GM12878 (cell line): ENCODE data around the gene LIN37. TPM values are rescaled to one million over a fixed set of nuclear protein-coding genes. Genes with fewer than 3 reads are reported as not detected.

Experiments used
- ATAC-seq: fragments of 200-7000 bp; cut with Tn5 transposase; 3 replicates; pipeline ENCODE4 v1.9.1; 2020; ENCODE audit warnings: mild to moderate bottlenecking, moderate library complexity
- BruUV-seq: library from RNA; stranded (reverse); fragments of 400-500 nt; replicated peaks from 2 replicates; lab custom pipeline; 2021; lab: Mats Ljungman, UMichigan
- CTCF ChIA-PET: fragments of 300-600 bp; sonication (Branson Sonifier 250); formaldehyde crosslinking; extraction: SDS; loops from one replicate; lab custom pipeline; 2021; ENCODE audit warnings: inconsistent platforms; lab: Yijun Ruan, JAX
- POLR2A ChIA-PET: fragments of 350-600 bp; formaldehyde crosslinking; extraction: SDS; loops from one replicate; lab custom pipeline; 2021; ENCODE audit warnings: inconsistent platforms; lab: Charles Lee
- RAD21 ChIA-PET: fragments of 300-600 bp; sonication (Branson Sonifier 250); formaldehyde crosslinking; loops from one replicate; lab custom pipeline; 2023; ENCODE audit warnings: antibody characterized with exemption; ENCODE audit not compliant: unreplicated experiment; lab: Charles Lee
- SMC1A ChIA-PET: fragments of 300-600 bp; sonication (Branson Sonifier 250); formaldehyde crosslinking; loops from one replicate; lab custom pipeline; 2023; ENCODE audit not compliant: unreplicated experiment, uncharacterized antibody; lab: Charles Lee
- DNase-seq: peaks from one replicate; pipeline ENCODE4 v3.0.0-alpha.2; 2011; ENCODE audit warnings: low read depth, low spot score
- FAIRE-seq: peaks from 3 replicates; lab custom pipeline; 2011; peaks lifted over from hg19 to GRCh38; lab: Jason Lieb, UNC
- H2AFZ ChIP-seq: 2 replicates; pipeline ENCODE4 v1.6.0; 2011; ENCODE audit warnings: low read depth, low read length, control low read depth; ENCODE audit not compliant: control insufficient read depth
- H3K27ac ChIP-seq: 2 replicates; pipeline ENCODE4 v1.5.1; 2011; ENCODE audit warnings: control low read depth; ENCODE audit not compliant: control insufficient read depth, insufficient read depth
- H3K27me3 ChIP-seq, 2 experiments: replicated peaks in 1 of 2; 2 replicates each; pipeline versions ENCODE4 v1.6.0 to v1.6.1; 2011; ENCODE audit warnings: low read length in 1 of 2; ENCODE audit not compliant: control insufficient read depth in 2 of 2, insufficient read depth in 2 of 2
- H3K36me3 ChIP-seq, 2 experiments: 2 replicates each; pipeline ENCODE4 v1.5.1; 2011; ENCODE audit warnings: low read length in 1 of 2; ENCODE audit not compliant: control insufficient read depth in 2 of 2, insufficient read depth in 2 of 2
- H3K4me1 ChIP-seq: 2 replicates; pipeline ENCODE4 v1.6.1; 2011; ENCODE audit warnings: mild to moderate bottlenecking, low read length, moderate library complexity, mixed read lengths; ENCODE audit not compliant: control insufficient read depth, insufficient read depth
- H3K4me2 ChIP-seq: 2 replicates; pipeline ENCODE4 v1.6.0; 2011; ENCODE audit warnings: control low read depth; ENCODE audit not compliant: control insufficient read depth, insufficient read depth
- H3K4me3 ChIP-seq: fragments of 200-600 bp; sonication (generic); 2 replicates; pipeline ENCODE4 v1.5.1; 2016
- H3K79me2 ChIP-seq: 2 replicates; pipeline ENCODE4 v1.6.0; 2011; ENCODE audit warnings: low read length; ENCODE audit not compliant: control insufficient read depth, insufficient read depth
- H3K9ac ChIP-seq: 2 replicates; pipeline ENCODE4 v1.8.0; 2011; ENCODE audit warnings: low read length, control low read depth, mixed read lengths; ENCODE audit not compliant: control insufficient read depth, insufficient read depth
- H3K9me3 ChIP-seq: replicated peaks from 3 replicates; pipeline ENCODE4 v1.5.1; 2011; ENCODE audit warnings: mild to moderate bottlenecking, low read length; ENCODE audit not compliant: control insufficient read depth, insufficient read depth
- H4K20me1 ChIP-seq: 2 replicates; pipeline ENCODE4 v1.6.0; 2011; ENCODE audit not compliant: control insufficient read depth, insufficient read depth
- BCL11A ChIP-seq: IDR thresholded peaks from 2 replicates; pipeline ENCODE4 v1.6.1; 2011; ENCODE audit warnings: low read depth, low read length
- BCLAF1 ChIP-seq: fragments of 450-650 bp; IDR thresholded peaks from 2 replicates; pipeline ENCODE4 v1.6.1; 2017; ENCODE audit warnings: antibody characterized with exemption, mild to moderate bottlenecking, moderate library complexity
- CBX5 ChIP-seq: sonication (generic); IDR thresholded peaks from 2 replicates; pipeline ENCODE4 v1.6.1; 2016; ENCODE audit warnings: low read depth, moderate library complexity, mild to moderate bottlenecking, inconsistent platforms
- CHD2 ChIP-seq: IDR thresholded peaks from 2 replicates; pipeline ENCODE4 v1.6.1; 2011; ENCODE audit warnings: low read depth, low read length, improper control_type of control experiment, borderline replicate concordance
- FOS ChIP-seq: IDR thresholded peaks from 3 replicates; pipeline ENCODE4 v1.6.1; 2011; ENCODE audit warnings: borderline replicate concordance; ENCODE audit not compliant: insufficient read length; ENCODE audit errors: extremely low read depth
- FOXK2 ChIP-seq: fragments of 450-650 bp; IDR thresholded peaks from 2 replicates; pipeline ENCODE4 v1.6.1; 2017; ENCODE audit warnings: mild to moderate bottlenecking, moderate library complexity
- HCFC1 ChIP-seq: fragments of 150-350 bp; IDR thresholded peaks from 2 replicates; pipeline ENCODE4 v1.6.1; 2014; ENCODE audit warnings: low read length
- IRF4 ChIP-seq: IDR thresholded peaks from 2 replicates; pipeline ENCODE4 v1.6.1; 2011; ENCODE audit warnings: low read depth, low read length
- MEF2A ChIP-seq: IDR thresholded peaks from 2 replicates; pipeline ENCODE4 v1.6.1; 2011; ENCODE audit warnings: low read depth, mild to moderate bottlenecking, low read length, moderate library complexity; ENCODE audit not compliant: insufficient read depth
- MLLT1 ChIP-seq: fragments of 450-650 bp; IDR thresholded peaks from 2 replicates; pipeline ENCODE4 v1.6.1; 2016; ENCODE audit warnings: mild to moderate bottlenecking
- NFIC ChIP-seq: IDR thresholded peaks from 2 replicates; pipeline ENCODE4 v1.6.1; 2012; ENCODE audit warnings: low read depth, mild to moderate bottlenecking, inconsistent platforms, low read length, moderate library complexity
- NR2C1 ChIP-seq: fragments of 450-650 bp; IDR thresholded peaks from 2 replicates; pipeline ENCODE4 v1.6.1; 2017; ENCODE audit warnings: antibody characterized with exemption, mild to moderate bottlenecking, moderate library complexity
- RAD51 ChIP-seq: fragments of 450-650 bp; IDR thresholded peaks from 2 replicates; pipeline ENCODE4 v1.6.1; 2016; ENCODE audit warnings: moderate library complexity, mild to moderate bottlenecking, inconsistent platforms
- SUPT20H ChIP-seq: IDR thresholded peaks from 2 replicates; pipeline ENCODE4 v1.6.1; 2011; ENCODE audit warnings: low read depth, mild to moderate bottlenecking, low read length, moderate library complexity, borderline replicate concordance; ENCODE audit not compliant: control insufficient read depth
- TBL1XR1 ChIP-seq: IDR thresholded peaks from 2 replicates; pipeline ENCODE4 v1.6.1; 2012; ENCODE audit warnings: low read depth, low read length, improper control_type of control experiment
- TCF12 ChIP-seq: IDR thresholded peaks from 2 replicates; pipeline ENCODE4 v1.6.1; 2011; ENCODE audit warnings: low read depth, mild to moderate bottlenecking, low read length
- YBX1 ChIP-seq: fragments of 450-650 bp; IDR thresholded peaks from 2 replicates; pipeline ENCODE4 v1.6.1; 2016; ENCODE audit warnings: antibody characterized with exemption
- ZNF622 ChIP-seq: fragments of 450-650 bp; IDR thresholded peaks from 2 replicates; pipeline ENCODE4 v1.6.1; 2017; ENCODE audit warnings: mild to moderate bottlenecking, inconsistent platforms
- WGBS: methylation state at CpG from one replicate; pipeline ENCODE4 v1.1.6; 2016; ENCODE audit warnings: low lambda C conversion rate; ENCODE audit not compliant: insufficient replicate concordance, insufficient coverage; ENCODE audit errors: missing lambda C conversion rate; 5-methylcytosine and 5-hydroxymethylcytosine counted together
- in situ Hi-C: fragments of 300-500 bp; cut with MboI; formaldehyde crosslinking; loops from 9 replicates; pipeline ENCODE4 v1.14.3; 2018; ENCODE audit warnings: mixed read lengths
- intact Hi-C: fragments of 100-400 bp; cut with micrococcal nuclease; formaldehyde crosslinking; loops from one replicate; pipeline ENCODE4 v1.14.2; 2022; ENCODE audit not compliant: unreplicated experiment
- polyA plus RNA-seq, 11 experiments: library from polyadenylated mRNA; depleted of rRNA in 4 of 11; unstranded in 6 of 11; stranded (reverse) in 5 of 11; fragments of >200 nt; fragmentation: Nextera tagmentation in 4 of 11; fragmentation: Illumina TruSeq in 1 of 11; extraction: Ambion mirVana in 4 of 11; extraction: Trizol in 1 of 11; gene quantifications; 1 replicate in 1 of 11; 2 replicates in 10 of 11; pipeline versions ENCODE4 v1.2.1 to v1.2.3, GENCODE V29; 2011 to 2016; ENCODE audit warnings: inconsistent platforms in 2 of 11, missing spikeins in 2 of 11, low read depth in 1 of 11
- total RNA-seq, 4 experiments: library from RNA; depleted of rRNA in 3 of 4; stranded (reverse); fragments of >200 nt in 3 of 4; fragmentation: Illumina TruSeq in 1 of 4; extraction: Trizol in 1 of 4; gene quantifications; 2 replicates each; pipeline versions ENCODE4 v1.2.1 to v1.2.3, GENCODE V29; 2013 to 2021
- TF ChIP-seq, protein P1 (sequence below): fragments of 450-650 bp; IDR thresholded peaks from 2 replicates; pipeline ENCODE4 v1.6.1; 2016; ENCODE audit warnings: mild to moderate bottlenecking

Gene LIN37
- total and polyA plus RNA-seq, 10 of the 15 experiments (the other 5 are each of a cell fraction or from before 2014, with no cell fraction given): 0.69 to 11.9 (median 7.6) TPM

GRCh38 chr19:35766571-35767104 lies 18.3 kb downstream of the LIN37 start:
- Histone ChIP-seq H3K4me3 (no peak overlapping the region), H3K9ac (no peak overlapping the region), H4K20me1 (no peaks in the 10 kb centered on the region), H3K27ac (no peak overlapping the region), H3K4me2 (no peak overlapping the region), H3K9me3 (no peaks in the 10 kb centered on the region), H2AFZ (no peak overlapping the region), H3K36me3 (peaks cover 1 to 13% of the 10 kb centered on the region in 2 experiments; a peak in 2 of 4 replicates), H3K4me1 (no peaks in the 10 kb centered on the region), H3K27me3 (no peaks in the 10 kb centered on the region), H3K79me2 (no peaks in the 10 kb centered on the region)
- in situ Hi-C loops (no loop called here), intact Hi-C loops (no loop called here)
- no peak for FAIRE-seq
- TF ChIP-seq BCL11A: no peak
- no peak for TF ChIP-seq CHD2
- TF ChIP-seq BCLAF1: no peak
- TF ChIP-seq HCFC1: no peak
- TF ChIP-seq FOS: no peak
- TF ChIP-seq MLLT1: no peak
- TF ChIP-seq TBL1XR1: no peak
- no peak for TF ChIP-seq ZNF622
- no peak for TF ChIP-seq RAD51
- TF ChIP-seq NR2C1: no peak
- no peak for TF ChIP-seq YBX1
- TF ChIP-seq SUPT20H: no peak
- TF ChIP-seq CBX5: no peak
- no peak for TF ChIP-seq FOXK2
- no peak for TF ChIP-seq NFIC
- no peak for TF ChIP-seq IRF4
- TF ChIP-seq TCF12: no peak
- TF ChIP-seq, protein P1, sequence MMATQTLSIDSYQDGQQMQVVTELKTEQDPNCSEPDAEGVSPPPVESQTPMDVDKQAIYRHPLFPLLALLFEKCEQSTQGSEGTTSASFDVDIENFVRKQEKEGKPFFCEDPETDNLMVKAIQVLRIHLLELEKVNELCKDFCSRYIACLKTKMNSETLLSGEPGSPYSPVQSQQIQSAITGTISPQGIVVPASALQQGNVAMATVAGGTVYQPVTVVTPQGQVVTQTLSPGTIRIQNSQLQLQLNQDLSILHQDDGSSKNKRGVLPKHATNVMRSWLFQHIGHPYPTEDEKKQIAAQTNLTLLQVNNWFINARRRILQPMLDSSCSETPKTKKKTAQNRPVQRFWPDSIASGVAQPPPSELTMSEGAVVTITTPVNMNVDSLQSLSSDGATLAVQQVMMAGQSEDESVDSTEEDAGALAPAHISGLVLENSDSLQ: no peak
- no peak for TF ChIP-seq MEF2A
- no peak for ATAC-seq
- CTCF ChIA-PET: no interaction called here
- SMC1A ChIA-PET: no interaction called here
- BruUV-seq: no TSS peak
- no peak for DNase-seq
- RAD21 ChIA-PET: no interaction called here
- POLR2A ChIA-PET: no interaction called here
- WGBS: 90% methylated on average over 10 of the region's 11 CpGs
